ENCODE measurements around the gene ART3.

- TF ChIP-seq CTCF (conservative IDR thresholded peaks at IDR 0.05) = peak; percentile 67
- TF ChIP-seq EZH2 (IDR thresholded peaks at IDR 0.05; ENCODE audit: low read depth) = no peak
Observed at GRCh38 chr4:76087007-76087769, 12.7 kb downstream of the ART3 start.
